ENCODE measurements around the gene KREMEN2. TPM values are rescaled to one million over a fixed set of nuclear protein-coding genes. Genes with fewer than 3 reads are reported as not detected.

Gene KREMEN2
- total and polyA plus RNA-seq, 2 of the 8 experiments (the other 6 are each of a cell fraction or from before 2014, with no cell fraction given) = 6.6 to 7.0 TPM

DNA sequence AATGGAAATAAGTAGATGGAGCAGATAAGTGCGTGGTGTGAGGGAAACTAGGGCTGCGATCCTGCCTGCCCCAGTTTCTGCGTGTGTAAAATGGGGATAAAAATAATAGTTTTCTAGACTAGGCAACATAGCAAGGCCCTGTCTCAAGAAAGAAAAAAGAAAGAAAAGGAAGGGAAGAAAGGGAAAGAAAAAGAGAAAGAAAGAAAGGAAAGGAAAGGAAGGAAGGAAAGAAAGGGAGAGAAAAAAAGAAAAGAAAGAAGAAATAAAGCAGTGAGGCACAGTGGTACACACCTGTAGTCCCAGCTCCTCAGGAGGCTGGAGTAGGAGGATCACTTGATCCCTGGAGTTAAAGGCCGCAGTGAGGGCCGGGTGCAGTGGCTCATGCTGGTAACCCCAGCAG is 18.3 kb downstream of the KREMEN2 start:
- WGBS, 2 experiments (ENCODE audit: extremely low coverage in 1 of 2, insufficient coverage in 1 of 2, insufficient read length in 1 of 2, insufficient replicate concordance in 2 of 2, low coverage in 1 of 2, low lambda C conversion rate in 2 of 2, missing lambda C conversion rate in 1 of 2) = 81% methylated on average over 5 of the region's 5 CpGs; no CpG with 5 or more reads in 1 of the 2 experiments
- POLR2A ChIA-PET (ENCODE audit: partially characterized antibody) = interaction anchor here (1.1 to 25.4 kb wide), 8 partner anchors 9 to 43 kb away, joined by 5 to 455 read pairs (median 28); partner anchors contain the start of genes CLDN6, HCFC1R1, KREMEN2 and PAQR4

More for the DNA sequence above, 18.3 kb downstream of the KREMEN2 start:
- no peak overlapping the region; the same call in 1 of the 2 replicates for H3K18ac ChIP-seq (ENCODE audit: extremely low read depth, low read length)
- CTCF ChIA-PET (ENCODE audit: partially characterized antibody) = interaction anchor here (0.8 to 3.7 kb wide), 21 partner anchors 9 to 76 kb away, joined by 3 to 27 read pairs (median 5); no protein-coding TSS in a partner anchor
- peaks cover 12% of the 10 kb centered on the region; the same call in 1 of the 2 replicates for H3K23me2 ChIP-seq (ENCODE audit: low read depth, low read length)
- H3K4me3 ChIP-seq (ENCODE audit: extremely low read depth in 1 of 4, insufficient read depth in 2 of 4, low read depth in 3 of 4, low read length in 4 of 4) = no peak overlapping the region; a peak in 1 of 8 replicates
- H2BK20ac ChIP-seq (ENCODE audit: low read length) = no peak overlapping the region
- no peak overlapping the region for H3K56ac ChIP-seq (replicated peaks; ENCODE audit: insufficient read length, low read depth, low read length)
- no peak for TF ChIP-seq CREB1 (IDR thresholded peaks at IDR 0.05)
- no peak for TF ChIP-seq CTBP2 (IDR thresholded peaks at IDR 0.05; ENCODE audit: borderline replicate concordance, insufficient read depth, insufficient read length, low read length)
- TF ChIP-seq ZNF274 (IDR thresholded peaks at IDR 0.05; ENCODE audit: borderline replicate concordance, extremely low read depth, low read length) = no peak
- TF ChIP-seq, protein P1, sequence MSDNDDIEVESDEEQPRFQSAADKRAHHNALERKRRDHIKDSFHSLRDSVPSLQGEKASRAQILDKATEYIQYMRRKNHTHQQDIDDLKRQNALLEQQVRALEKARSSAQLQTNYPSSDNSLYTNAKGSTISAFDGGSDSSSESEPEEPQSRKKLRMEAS (IDR thresholded peaks at IDR 0.05) = no peak
- H3K4me2 ChIP-seq (ENCODE audit: insufficient read depth in 1 of 2, low read depth in 2 of 2, low read length in 2 of 2) = peak overlapping the region in 1 of 2 experiments; percentile 38; a peak in 1 of 4 replicates
- no peak overlapping the region for H3K27ac ChIP-seq (ENCODE audit: low read depth, low read length)
- H4K5ac ChIP-seq (ENCODE audit: insufficient read length, low read depth, low read length) = no peak overlapping the region
- no peak overlapping the region for H3K23ac ChIP-seq (ENCODE audit: insufficient read length)
- H2BK120ac ChIP-seq (replicated peaks; ENCODE audit: low read depth, low read length) = peak overlapping the region; percentile 68
- peak overlapping the region; percentile 82; the same call in 1 of the 2 replicates for H2AK5ac ChIP-seq (ENCODE audit: low read depth, low read length)
- H3K9me3 ChIP-seq (ENCODE audit: insufficient read depth in 2 of 2, low read depth in 1 of 2, low read length in 1 of 2) = no peaks in the 10 kb centered on the region
- H3K4ac ChIP-seq (replicated peaks; ENCODE audit: insufficient read length, low read depth, low read length) = no peak overlapping the region
- no peak overlapping the region for H2BK5ac ChIP-seq (ENCODE audit: low read depth, low read length)
- peak overlapping the region; percentile 65 for H4K91ac ChIP-seq (replicated peaks; ENCODE audit: insufficient read length, low read length)
- no peak overlapping the region for H2AFZ ChIP-seq (ENCODE audit: low read length)
- H3K36me3 ChIP-seq (ENCODE audit: control insufficient read depth in 2 of 4, insufficient read depth in 4 of 4, low read length in 3 of 4) = peaks cover 0 to 4% (median 0%) of the 10 kb centered on the region in 4 experiments; a peak in 2 of 8 replicates
- no peak overlapping the region for H3K14ac ChIP-seq (ENCODE audit: insufficient read length)
- no peak overlapping the region for H2BK15ac ChIP-seq (ENCODE audit: low read length)
- DNase-seq (ENCODE audit: low read depth in 1 of 2, low spot score in 2 of 2) (no peak), FAIRE-seq (no peak)
- no peak overlapping the region for H2BK12ac ChIP-seq (ENCODE audit: low read depth, low read length)
- peaks cover 3 to 23% (median 14%) of the 10 kb centered on the region in 4 experiments for H3K4me1 ChIP-seq (replicated peaks in 1 of 4; ENCODE audit: control insufficient read depth in 3 of 4, insufficient read depth in 4 of 4, low read length in 3 of 4)
- no peak overlapping the region for H4K8ac ChIP-seq (ENCODE audit: extremely low read depth, insufficient read depth, low read length)
- no peak overlapping the region for H3K9ac ChIP-seq (replicated peaks in 1 of 4; ENCODE audit: extremely low read depth in 1 of 4, low read depth in 3 of 4, low read length in 3 of 4)
- H3K79me1 ChIP-seq (ENCODE audit: low read depth, low read length) = peaks cover 4% of the 10 kb centered on the region
- no peaks in the 10 kb centered on the region; a peak in 1 of 7 replicates for H3K27me3 ChIP-seq (replicated peaks in 1 of 4; ENCODE audit: control insufficient read depth in 3 of 4, extremely low read depth in 1 of 4, insufficient read depth in 3 of 4, low read length in 3 of 4)
- H4K20me1 ChIP-seq (replicated peaks in 1 of 2; ENCODE audit: control insufficient read depth in 1 of 2, insufficient read depth in 2 of 2, low read length in 2 of 2) = peaks cover 5 to 14% of the 10 kb centered on the region in 2 experiments
- H3K79me2 ChIP-seq (ENCODE audit: control insufficient read depth in 1 of 2, insufficient read depth in 2 of 2, low read length in 2 of 2) = peaks cover 0 to 8% of the 10 kb centered on the region in 2 experiments; a peak in 2 of 4 replicates
